Measurements from ENCODE around the gene SEMA3E. TPM values are rescaled to one million over a fixed set of nuclear protein-coding genes. Genes with fewer than 3 reads are reported as not detected.

SEMA3E gene
- total RNA-seq, 1 experiment from 2014 or later = 3.6 TPM

- Histone ChIP-seq H3K27me3 (ENCODE audit: low read length) (no peaks in the 10 kb centered on the region), H3F3A (ENCODE audit: low read length, unreplicated experiment) (no peaks in the 10 kb centered on the region), H3K9me3 (ENCODE audit: low read length) (no peaks in the 10 kb centered on the region), H4K20me1 (ENCODE audit: low read length) (no peaks in the 10 kb centered on the region), H3K36me3 (ENCODE audit: low read depth, low read length) (no peaks in the 10 kb centered on the region), H3K4me2 (ENCODE audit: low read length) (no peak overlapping the region), H3K4me3 (ENCODE audit: low read length) (no peak overlapping the region), H3K4me1 (ENCODE audit: insufficient read depth, low read length) (no peaks in the 10 kb centered on the region), H3K9ac (ENCODE audit: low read length) (no peak overlapping the region), H2AFZ (ENCODE audit: low read length) (no peak overlapping the region), H3K9me2 (replicated peaks; ENCODE audit: low read length) (no peaks in the 10 kb centered on the region), H3K27ac (ENCODE audit: low read length) (no peak overlapping the region), H3K79me2 (ENCODE audit: low read length) (no peaks in the 10 kb centered on the region)
- intact Hi-C loops (cut with micrococcal nuclease) = no loop called here
- ATAC-seq (no peak), DNase-seq (no peak)
- BruUV-seq (replicated peaks) = no TSS peak
- TF ChIP-seq CTCF (conservative IDR thresholded peaks at IDR 0.05; ENCODE audit: low read depth, low read length) = no peak
- TF ChIP-seq EZH2phosphoT487 (IDR thresholded peaks at IDR 0.05; ENCODE audit: borderline replicate concordance, low read length) = no peak
- TF ChIP-seq EZH2 (IDR thresholded peaks at IDR 0.05; ENCODE audit: low read length, unreplicated experiment) = no peak
- POLR2A ChIA-PET (ENCODE audit: unreplicated experiment) = no interaction called here
- CTCF ChIA-PET = no interaction called here
Measured at GRCh38 chr7:83451501-83452045, 197.4 kb downstream of the SEMA3E start.

GRCh38 chr7:83449781-83450180, 199.2 kb downstream of the SEMA3E start:
- no peaks in the 10 kb centered on the region for H3K9me3 ChIP-seq (ENCODE audit: low read length)
- H3K9ac ChIP-seq (ENCODE audit: low read length) = no peak overlapping the region
- DNase-seq (no peak), ATAC-seq (no peak)
- no peak overlapping the region for H3K4me3 ChIP-seq (ENCODE audit: low read length)
- ChIA-PET CTCF (no interaction called here), POLR2A (ENCODE audit: unreplicated experiment) (no interaction called here)
- BruUV-seq (replicated peaks) = no TSS peak
- no peaks in the 10 kb centered on the region for H3K36me3 ChIP-seq (ENCODE audit: low read depth, low read length)
- H3K9me2 ChIP-seq (replicated peaks; ENCODE audit: low read length) = no peaks in the 10 kb centered on the region
- no peaks in the 10 kb centered on the region for H3K4me1 ChIP-seq (ENCODE audit: insufficient read depth, low read length)
- no peak overlapping the region for H2AFZ ChIP-seq (ENCODE audit: low read length)
- no peaks in the 10 kb centered on the region for H3K27me3 ChIP-seq (ENCODE audit: low read length)
- no peaks in the 10 kb centered on the region for H3K79me2 ChIP-seq (ENCODE audit: low read length)
- intact Hi-C loops (cut with micrococcal nuclease) = no loop called here
- H3K4me2 ChIP-seq (ENCODE audit: low read length) = no peak overlapping the region
- no peaks in the 10 kb centered on the region for H4K20me1 ChIP-seq (ENCODE audit: low read length)
- H3F3A ChIP-seq (ENCODE audit: low read length, unreplicated experiment) = no peaks in the 10 kb centered on the region
- TF ChIP-seq CTCF (conservative IDR thresholded peaks at IDR 0.05; ENCODE audit: low read depth, low read length) (no peak), EZH2phosphoT487 (IDR thresholded peaks at IDR 0.05; ENCODE audit: borderline replicate concordance, low read length) (no peak), EZH2 (IDR thresholded peaks at IDR 0.05; ENCODE audit: low read length, unreplicated experiment) (no peak)
- H3K27ac ChIP-seq (ENCODE audit: low read length) = no peak overlapping the region

GRCh38 chr7:83447681-83448080, 201.3 kb downstream of the SEMA3E start:
- no peaks in the 10 kb centered on the region for H3K4me1 ChIP-seq (ENCODE audit: insufficient read depth, low read length)
- no peak overlapping the region for H2AFZ ChIP-seq (ENCODE audit: low read length)
- no peaks in the 10 kb centered on the region for H3K9me3 ChIP-seq (ENCODE audit: low read length)
- no peak overlapping the region for H3K27ac ChIP-seq (ENCODE audit: low read length)
- no peaks in the 10 kb centered on the region for H3K27me3 ChIP-seq (ENCODE audit: low read length)
- no peak overlapping the region for H3K4me3 ChIP-seq (ENCODE audit: low read length)
- H3F3A ChIP-seq (ENCODE audit: low read length, unreplicated experiment) = no peaks in the 10 kb centered on the region
- intact Hi-C loops (cut with micrococcal nuclease) = no loop called here
- DNase-seq (no peak), ATAC-seq (no peak)
- H3K4me2 ChIP-seq (ENCODE audit: low read length) = no peak overlapping the region
- POLR2A ChIA-PET (ENCODE audit: unreplicated experiment) = no interaction called here
- H3K36me3 ChIP-seq (ENCODE audit: low read depth, low read length) = no peaks in the 10 kb centered on the region
- H4K20me1 ChIP-seq (ENCODE audit: low read length) = no peaks in the 10 kb centered on the region
- no peaks in the 10 kb centered on the region for H3K79me2 ChIP-seq (ENCODE audit: low read length)
- TF ChIP-seq EZH2phosphoT487 (IDR thresholded peaks at IDR 0.05; ENCODE audit: borderline replicate concordance, low read length) (no peak), CTCF (conservative IDR thresholded peaks at IDR 0.05; ENCODE audit: low read depth, low read length) (no peak), EZH2 (IDR thresholded peaks at IDR 0.05; ENCODE audit: low read length, unreplicated experiment) (no peak)
- no peaks in the 10 kb centered on the region for H3K9me2 ChIP-seq (replicated peaks; ENCODE audit: low read length)
- CTCF ChIA-PET = no interaction called here
- H3K9ac ChIP-seq (ENCODE audit: low read length) = no peak overlapping the region
- no TSS peak for BruUV-seq (replicated peaks)

Data from PC-3 (cell line).